GM12878 (cell line): ENCODE data around the gene CLIP2. TPM values are rescaled to one million over a fixed set of nuclear protein-coding genes. Genes with fewer than 3 reads are reported as not detected.

Experiments
- ATAC-seq: fragments of 200-7000 bp; cut with Tn5 transposase; 3 replicates; pipeline ENCODE4 v1.9.1; 2020; ENCODE audit warnings: mild to moderate bottlenecking, moderate library complexity
- BruUV-seq: library from RNA; stranded (reverse); fragments of 400-500 nt; replicated peaks from 2 replicates; lab custom pipeline; 2021; lab: Mats Ljungman, UMichigan
- CTCF ChIA-PET: fragments of 300-600 bp; sonication (Branson Sonifier 250); formaldehyde crosslinking; extraction: SDS; loops from one replicate; lab custom pipeline; 2021; ENCODE audit warnings: inconsistent platforms; lab: Yijun Ruan, JAX
- POLR2A ChIA-PET: fragments of 350-600 bp; formaldehyde crosslinking; extraction: SDS; loops from one replicate; lab custom pipeline; 2021; ENCODE audit warnings: inconsistent platforms; lab: Charles Lee
- RAD21 ChIA-PET: fragments of 300-600 bp; sonication (Branson Sonifier 250); formaldehyde crosslinking; loops from one replicate; lab custom pipeline; 2023; ENCODE audit warnings: antibody characterized with exemption; ENCODE audit not compliant: unreplicated experiment; lab: Charles Lee
- SMC1A ChIA-PET: fragments of 300-600 bp; sonication (Branson Sonifier 250); formaldehyde crosslinking; loops from one replicate; lab custom pipeline; 2023; ENCODE audit not compliant: unreplicated experiment, uncharacterized antibody; lab: Charles Lee
- DNase-seq: peaks from one replicate; pipeline ENCODE4 v3.0.0-alpha.2; 2011; ENCODE audit warnings: low read depth, low spot score
- FAIRE-seq: peaks from 3 replicates; lab custom pipeline; 2011; peaks lifted over from hg19 to GRCh38; lab: Jason Lieb, UNC
- H2AFZ ChIP-seq: 2 replicates; pipeline ENCODE4 v1.6.0; 2011; ENCODE audit warnings: low read depth, low read length, control low read depth; ENCODE audit not compliant: control insufficient read depth
- H3K27ac ChIP-seq: 2 replicates; pipeline ENCODE4 v1.5.1; 2011; ENCODE audit warnings: control low read depth; ENCODE audit not compliant: control insufficient read depth, insufficient read depth
- H3K27me3 ChIP-seq, 2 experiments: replicated peaks in 1 of 2; 2 replicates each; pipeline versions ENCODE4 v1.6.0 to v1.6.1; 2011; ENCODE audit warnings: low read length in 1 of 2; ENCODE audit not compliant: control insufficient read depth in 2 of 2, insufficient read depth in 2 of 2
- H3K36me3 ChIP-seq, 2 experiments: 2 replicates each; pipeline ENCODE4 v1.5.1; 2011; ENCODE audit warnings: low read length in 1 of 2; ENCODE audit not compliant: control insufficient read depth in 2 of 2, insufficient read depth in 2 of 2
- H3K4me1 ChIP-seq: 2 replicates; pipeline ENCODE4 v1.6.1; 2011; ENCODE audit warnings: mild to moderate bottlenecking, low read length, moderate library complexity, mixed read lengths; ENCODE audit not compliant: control insufficient read depth, insufficient read depth
- H3K4me2 ChIP-seq: 2 replicates; pipeline ENCODE4 v1.6.0; 2011; ENCODE audit warnings: control low read depth; ENCODE audit not compliant: control insufficient read depth, insufficient read depth
- H3K4me3 ChIP-seq: fragments of 200-600 bp; sonication (generic); 2 replicates; pipeline ENCODE4 v1.5.1; 2016
- H3K79me2 ChIP-seq: 2 replicates; pipeline ENCODE4 v1.6.0; 2011; ENCODE audit warnings: low read length; ENCODE audit not compliant: control insufficient read depth, insufficient read depth
- H3K9ac ChIP-seq: 2 replicates; pipeline ENCODE4 v1.8.0; 2011; ENCODE audit warnings: low read length, control low read depth, mixed read lengths; ENCODE audit not compliant: control insufficient read depth, insufficient read depth
- H3K9me3 ChIP-seq: replicated peaks from 3 replicates; pipeline ENCODE4 v1.5.1; 2011; ENCODE audit warnings: mild to moderate bottlenecking, low read length; ENCODE audit not compliant: control insufficient read depth, insufficient read depth
- H4K20me1 ChIP-seq: 2 replicates; pipeline ENCODE4 v1.6.0; 2011; ENCODE audit not compliant: control insufficient read depth, insufficient read depth
- BACH1 ChIP-seq: fragments of 450-650 bp; IDR thresholded peaks from 2 replicates; pipeline ENCODE4 v1.6.1; 2017; ENCODE audit warnings: mild to moderate bottlenecking, borderline replicate concordance
- ETV6 ChIP-seq, 2 experiments: fragments of 450-650 bp in 1 of 2; IDR thresholded peaks in 1 of 2; conservative IDR thresholded peaks in 1 of 2; 2 replicates each; pipeline ENCODE4 v1.6.1; 2014; ENCODE audit warnings: antibody characterized with exemption in 1 of 2, borderline replicate concordance in 1 of 2, low read depth in 1 of 2, mild to moderate bottlenecking in 1 of 2, moderate library complexity in 1 of 2
- JUNB ChIP-seq: IDR thresholded peaks from 2 replicates; pipeline ENCODE4 v1.6.1; 2016; ENCODE audit warnings: antibody characterized with exemption, mild to moderate bottlenecking
- KAT2A ChIP-seq: conservative IDR thresholded peaks from 2 replicates; pipeline ENCODE4 v1.6.1; 2011; ENCODE audit warnings: low read depth, low read length; ENCODE audit not compliant: control insufficient read depth
- KLF5 ChIP-seq: fragments of 450-650 bp; IDR thresholded peaks from 2 replicates; pipeline ENCODE4 v1.6.1; 2014; ENCODE audit warnings: mild to moderate bottlenecking; ENCODE audit not compliant: partially characterized antibody
- MEF2A ChIP-seq: IDR thresholded peaks from 2 replicates; pipeline ENCODE4 v1.6.1; 2011; ENCODE audit warnings: low read depth, mild to moderate bottlenecking, low read length, moderate library complexity; ENCODE audit not compliant: insufficient read depth
- MTA3 ChIP-seq: IDR thresholded peaks from 2 replicates; pipeline ENCODE4 v1.6.1; 2012; ENCODE audit warnings: low read length, inconsistent platforms, borderline replicate concordance
- NR2C2 ChIP-seq: IDR thresholded peaks from 2 replicates; pipeline ENCODE4 v1.6.1; 2011; ENCODE audit warnings: borderline replicate concordance, low read depth; ENCODE audit not compliant: control insufficient read depth, insufficient read length
- RELA ChIP-seq: fragments of 450-650 bp; IDR thresholded peaks from 2 replicates; pipeline ENCODE4 v1.8.0; 2014; ENCODE audit warnings: borderline replicate concordance; ENCODE audit not compliant: partially characterized antibody
- RELB ChIP-seq: fragments of 450-650 bp; IDR thresholded peaks from 2 replicates; pipeline ENCODE4 v1.6.1; 2017; ENCODE audit warnings: low read depth, mild to moderate bottlenecking, moderate library complexity
- RFX5 ChIP-seq: IDR thresholded peaks from 2 replicates; pipeline ENCODE4 v1.6.1; 2011; ENCODE audit warnings: low read depth, low read length, improper control_type of control experiment
- TARDBP ChIP-seq: IDR thresholded peaks from 2 replicates; pipeline ENCODE4 v1.6.1; 2016; ENCODE audit warnings: borderline replicate concordance
- TCF7 ChIP-seq: IDR thresholded peaks from 2 replicates; pipeline ENCODE4 v1.6.1; 2014; ENCODE audit warnings: antibody characterized with exemption, borderline replicate concordance
- ZBED1 ChIP-seq: IDR thresholded peaks from 2 replicates; pipeline ENCODE4 v1.6.1; 2016; ENCODE audit warnings: borderline replicate concordance
- ZNF207 ChIP-seq: fragments of 450-650 bp; IDR thresholded peaks from 2 replicates; pipeline ENCODE4 v1.6.1; 2014; ENCODE audit warnings: antibody characterized with exemption, mild to moderate bottlenecking, borderline replicate concordance
- WGBS: methylation state at CpG from one replicate; pipeline ENCODE4 v1.1.6; 2016; ENCODE audit warnings: low lambda C conversion rate; ENCODE audit not compliant: insufficient replicate concordance, insufficient coverage; ENCODE audit errors: missing lambda C conversion rate; 5-methylcytosine and 5-hydroxymethylcytosine counted together
- in situ Hi-C: fragments of 300-500 bp; cut with MboI; formaldehyde crosslinking; loops from 9 replicates; pipeline ENCODE4 v1.14.3; 2018; ENCODE audit warnings: mixed read lengths
- intact Hi-C: fragments of 100-400 bp; cut with micrococcal nuclease; formaldehyde crosslinking; loops from one replicate; pipeline ENCODE4 v1.14.2; 2022; ENCODE audit not compliant: unreplicated experiment
- polyA plus RNA-seq, 11 experiments: library from polyadenylated mRNA; depleted of rRNA in 4 of 11; unstranded in 6 of 11; stranded (reverse) in 5 of 11; fragments of >200 nt; fragmentation: Nextera tagmentation in 4 of 11; fragmentation: Illumina TruSeq in 1 of 11; extraction: Ambion mirVana in 4 of 11; extraction: Trizol in 1 of 11; gene quantifications; 1 replicate in 1 of 11; 2 replicates in 10 of 11; pipeline versions ENCODE4 v1.2.1 to v1.2.3, GENCODE V29; 2011 to 2016; ENCODE audit warnings: inconsistent platforms in 2 of 11, missing spikeins in 2 of 11, low read depth in 1 of 11
- total RNA-seq, 4 experiments: library from RNA; depleted of rRNA in 3 of 4; stranded (reverse); fragments of >200 nt in 3 of 4; fragmentation: Illumina TruSeq in 1 of 4; extraction: Trizol in 1 of 4; gene quantifications; 2 replicates each; pipeline versions ENCODE4 v1.2.1 to v1.2.3, GENCODE V29; 2013 to 2021
- TF ChIP-seq, protein P1 (sequence below): IDR thresholded peaks from 2 replicates; pipeline ENCODE4 v1.6.1; 2011; ENCODE audit warnings: low read depth, mild to moderate bottlenecking, low read length, moderate library complexity, borderline replicate concordance; ENCODE audit errors: extremely low read depth
- TF ChIP-seq, protein P2 (sequence below): fragments of 450-650 bp; IDR thresholded peaks from 2 replicates; pipeline ENCODE4 v1.6.1; 2017; ENCODE audit warnings: mild to moderate bottlenecking, moderate library complexity

The CLIP2 gene
- total and polyA plus RNA-seq, 10 of the 15 experiments (the other 5 are each of a cell fraction or from before 2014, with no cell fraction given): 0.26 to 56.3 (median 21.0) TPM

DNA sequence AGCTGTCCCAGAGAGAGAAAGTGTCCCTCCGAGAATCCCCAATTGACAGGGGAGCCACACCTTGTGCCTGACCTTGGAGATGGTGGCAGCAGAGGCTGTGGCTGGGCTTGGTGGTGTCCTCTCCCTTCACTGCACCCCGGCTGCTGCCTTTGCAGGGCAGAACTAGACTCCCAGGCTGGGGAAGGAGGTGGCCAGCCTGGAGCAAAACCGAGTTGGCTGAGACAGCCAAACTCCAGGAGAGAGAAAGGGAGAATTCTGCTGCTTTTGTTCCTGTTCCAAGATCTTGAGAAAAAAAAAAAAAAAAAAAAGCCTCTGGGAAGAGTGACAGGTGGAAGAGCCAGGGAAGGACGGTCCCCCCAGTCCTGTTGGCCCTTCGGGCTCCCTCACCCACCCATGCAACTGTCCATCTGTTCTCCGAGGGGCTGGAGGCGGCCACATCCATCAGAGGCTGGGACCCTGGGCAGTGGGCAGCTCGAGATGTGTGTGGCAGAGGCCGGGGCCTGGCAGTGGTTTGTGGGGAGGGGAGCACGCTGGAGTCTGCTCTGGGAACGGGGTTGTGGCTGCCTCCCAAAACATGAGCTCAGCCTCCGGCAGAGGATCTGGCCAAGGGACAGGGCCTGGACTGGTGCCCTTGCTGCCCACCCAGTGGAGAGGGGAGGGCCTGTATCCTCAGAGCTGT, 35.5 kb downstream of the CLIP2 start:
- CTCF ChIA-PET: no interaction called here
- intact Hi-C loops (no loop called here), in situ Hi-C loops (no loop called here)
- peaks cover 3% of the 10 kb centered on the region; the same call in 1 of the 2 replicates for H3K79me2 ChIP-seq
- no peak overlapping the region for H2AFZ ChIP-seq
- no TSS peak for BruUV-seq
- H3K36me3 ChIP-seq: peaks cover 5 to 19% of the 10 kb centered on the region in 2 experiments
- peaks cover 3% of the 10 kb centered on the region; the same call in 1 of the 2 replicates for H4K20me1 ChIP-seq
- DNase-seq (no peak), ATAC-seq (no peak), FAIRE-seq (no peak)
- POLR2A ChIA-PET: no interaction called here
- SMC1A ChIA-PET: no interaction called here
- WGBS: 98% methylated on average over 11 of the region's 12 CpGs
- TF ChIP-seq ZBED1 (no peak), ZNF207 (no peak), KAT2A (no peak), MTA3 (no peak), TARDBP (no peak), TCF7 (no peak), MEF2A (no peak), RELB (no peak), RFX5 (no peak), NR2C2 (no peak), ETV6 (conservative IDR thresholded peaks at IDR 0.05 in 1 of 2, IDR thresholded peaks at IDR 0.05 in 1 of 2; ENCODE audit: borderline replicate concordance in 1 of 2, low read depth in 1 of 2) (no peak), JUNB (no peak), KLF5 (no peak), RELA (no peak), BACH1 (no peak)
- TF ChIP-seq, protein P1, sequence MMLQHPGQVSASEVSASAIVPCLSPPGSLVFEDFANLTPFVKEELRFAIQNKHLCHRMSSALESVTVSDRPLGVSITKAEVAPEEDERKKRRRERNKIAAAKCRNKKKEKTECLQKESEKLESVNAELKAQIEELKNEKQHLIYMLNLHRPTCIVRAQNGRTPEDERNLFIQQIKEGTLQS: no peak
- TF ChIP-seq, protein P2, sequence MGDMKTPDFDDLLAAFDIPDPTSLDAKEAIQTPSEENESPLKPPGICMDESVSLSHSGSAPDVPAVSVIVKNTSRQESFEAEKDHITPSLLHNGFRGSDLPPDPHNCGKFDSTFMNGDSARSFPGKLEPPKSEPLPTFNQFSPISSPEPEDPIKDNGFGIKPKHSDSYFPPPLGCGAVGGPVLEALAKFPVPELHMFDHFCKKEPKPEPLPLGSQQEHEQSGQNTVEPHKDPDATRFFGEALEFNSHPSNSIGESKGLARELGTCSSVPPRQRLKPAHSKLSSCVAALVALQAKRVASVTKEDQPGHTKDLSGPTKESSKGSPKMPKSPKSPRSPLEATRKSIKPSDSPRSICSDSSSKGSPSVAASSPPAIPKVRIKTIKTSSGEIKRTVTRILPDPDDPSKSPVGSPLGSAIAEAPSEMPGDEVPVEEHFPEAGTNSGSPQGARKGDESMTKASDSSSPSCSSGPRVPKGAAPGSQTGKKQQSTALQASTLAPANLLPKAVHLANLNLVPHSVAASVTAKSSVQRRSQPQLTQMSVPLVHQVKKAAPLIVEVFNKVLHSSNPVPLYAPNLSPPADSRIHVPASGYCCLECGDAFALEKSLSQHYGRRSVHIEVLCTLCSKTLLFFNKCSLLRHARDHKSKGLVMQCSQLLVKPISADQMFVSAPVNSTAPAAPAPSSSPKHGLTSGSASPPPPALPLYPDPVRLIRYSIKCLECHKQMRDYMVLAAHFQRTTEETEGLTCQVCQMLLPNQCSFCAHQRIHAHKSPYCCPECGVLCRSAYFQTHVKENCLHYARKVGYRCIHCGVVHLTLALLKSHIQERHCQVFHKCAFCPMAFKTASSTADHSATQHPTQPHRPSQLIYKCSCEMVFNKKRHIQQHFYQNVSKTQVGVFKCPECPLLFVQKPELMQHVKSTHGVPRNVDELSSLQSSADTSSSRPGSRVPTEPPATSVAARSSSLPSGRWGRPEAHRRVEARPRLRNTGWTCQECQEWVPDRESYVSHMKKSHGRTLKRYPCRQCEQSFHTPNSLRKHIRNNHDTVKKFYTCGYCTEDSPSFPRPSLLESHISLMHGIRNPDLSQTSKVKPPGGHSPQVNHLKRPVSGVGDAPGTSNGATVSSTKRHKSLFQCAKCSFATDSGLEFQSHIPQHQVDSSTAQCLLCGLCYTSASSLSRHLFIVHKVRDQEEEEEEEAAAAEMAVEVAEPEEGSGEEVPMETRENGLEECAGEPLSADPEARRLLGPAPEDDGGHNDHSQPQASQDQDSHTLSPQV: no peak
- no peaks in the 10 kb centered on the region for H3K9me3 ChIP-seq
- H3K4me1 ChIP-seq: peaks cover 9% of the 10 kb centered on the region
- H3K4me2 ChIP-seq: no peak overlapping the region
- no peak overlapping the region for H3K9ac ChIP-seq
- H3K27ac ChIP-seq: no peak overlapping the region
- RAD21 ChIA-PET: no interaction called here
- H3K4me3 ChIP-seq: no peak overlapping the region
- H3K27me3 ChIP-seq: no peaks in the 10 kb centered on the region
